Stimulated activated CD4-positive, alpha-beta T cell treated with anti-CD3 and anti-CD28 coated beads, Interleukin-2, amount 100 ng/mL, for 24 hours (primary cell): ENCODE data around the gene SSH3.

ENCODE experiments used
- DNase-seq, 2 donors: peaks; one replicate each; pipeline ENCODE4 v3.0.0-alpha.2; 2020

SSH3 gene

GRCh38 chr11:67303132-67303834, at the start of gene SSH3:
TSS of gene SSH3 (plus strand) at chr11:67303530. CDS start at chr11:67303626, 96 bp downstream.
- DNase-seq, result peak in 1 of 2 donors; percentile 61

- no peak for DNase-seq
These were observed 49.3 kb upstream of the SSH3 start for GRCh38 chr11:67253872-67254624.

- no peak for DNase-seq
These were observed 48.5 kb upstream of the SSH3 start for GRCh38 chr11:67254798-67255197.

GRCh38 chr11:67255353-67255752, 48.0 kb upstream of the SSH3 start:
- DNase-seq, result no peak

GRCh38 chr11:67255864-67256263, 47.5 kb upstream of the SSH3 start:
- no peak for DNase-seq

GRCh38 chr11:67256477-67257135, 46.7 kb upstream of the SSH3 start:
- DNase-seq, result no peak

- no peak for DNase-seq
These were observed 42.9 kb upstream of the SSH3 start for GRCh38 chr11:67260406-67260805.

- DNase-seq, result peak; percentile 57 to 75
These were observed 42.3 kb upstream of the SSH3 start for GRCh38 chr11:67260885-67261639.

GRCh38 chr11:67261640-67261945, 41.7 kb upstream of the SSH3 start:
- DNase-seq, result no peak

GRCh38 chr11:67261946-67262681, 41.2 kb upstream of the SSH3 start:
- DNase-seq, result no peak

- DNase-seq, result peak; percentile 81
These were observed 40.3 kb upstream of the SSH3 start for GRCh38 chr11:67262731-67263675.

GRCh38 chr11:67264260-67264659, 39.1 kb upstream of the SSH3 start:
- no peak for DNase-seq

- no peak for DNase-seq
These were observed 38.3 kb upstream of the SSH3 start for GRCh38 chr11:67264877-67265632.

- DNase-seq, result peak; percentile 84
These were observed 37.5 kb upstream of the SSH3 start for GRCh38 chr11:67265633-67266448.

GRCh38 chr11:67266449-67267187, 36.7 kb upstream of the SSH3 start, which contains the start of gene GRK2:
TSS of gene GRK2 (plus strand) at chr11:67266473. CDS start at chr11:67266700, 227 bp downstream.
- DNase-seq, result peak in 1 of 2 donors; percentile 58

- DNase-seq, result no peak
These were observed 35.9 kb upstream of the SSH3 start for GRCh38 chr11:67267188-67268080.
